HG03457 (cell line): ENCODE data around the gene MGRN1.
"Not testable (repeated sequence)": the region's sequence is repeated elsewhere in the genome, so short reads cannot be mapped to it uniquely, and the experiment has no call there.

ENCODE experiments used
- ATAC-seq: cut with Tn5 transposase; IDR thresholded peaks from one replicate; pipeline ENCODE4 v1.9.1; 2021; ENCODE audit warnings: moderate number of reproducible peaks; ENCODE audit not compliant: unreplicated experiment

MGRN1 gene

DNA sequence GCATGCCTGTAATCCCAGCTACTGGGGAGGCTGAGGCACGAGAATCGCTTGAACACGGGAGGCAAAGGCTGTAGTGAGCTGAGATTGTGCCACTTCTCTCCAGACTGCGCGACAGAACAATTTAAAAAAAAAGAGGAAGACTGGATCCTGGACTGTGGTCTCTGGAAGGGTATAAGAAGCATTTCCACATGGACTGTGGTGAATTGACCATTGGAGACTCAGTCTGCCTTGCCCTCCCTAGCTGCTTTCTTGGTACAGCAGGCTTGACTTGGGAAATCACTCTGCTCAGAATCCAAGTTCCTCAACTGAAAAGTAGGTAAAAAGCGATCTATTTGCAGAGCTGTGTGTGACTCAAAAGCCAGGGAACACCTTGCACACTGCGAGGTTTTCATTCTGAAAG lies 1.0 kb upstream of the MGRN1 start:
- ATAC-seq: no peak

DNA sequence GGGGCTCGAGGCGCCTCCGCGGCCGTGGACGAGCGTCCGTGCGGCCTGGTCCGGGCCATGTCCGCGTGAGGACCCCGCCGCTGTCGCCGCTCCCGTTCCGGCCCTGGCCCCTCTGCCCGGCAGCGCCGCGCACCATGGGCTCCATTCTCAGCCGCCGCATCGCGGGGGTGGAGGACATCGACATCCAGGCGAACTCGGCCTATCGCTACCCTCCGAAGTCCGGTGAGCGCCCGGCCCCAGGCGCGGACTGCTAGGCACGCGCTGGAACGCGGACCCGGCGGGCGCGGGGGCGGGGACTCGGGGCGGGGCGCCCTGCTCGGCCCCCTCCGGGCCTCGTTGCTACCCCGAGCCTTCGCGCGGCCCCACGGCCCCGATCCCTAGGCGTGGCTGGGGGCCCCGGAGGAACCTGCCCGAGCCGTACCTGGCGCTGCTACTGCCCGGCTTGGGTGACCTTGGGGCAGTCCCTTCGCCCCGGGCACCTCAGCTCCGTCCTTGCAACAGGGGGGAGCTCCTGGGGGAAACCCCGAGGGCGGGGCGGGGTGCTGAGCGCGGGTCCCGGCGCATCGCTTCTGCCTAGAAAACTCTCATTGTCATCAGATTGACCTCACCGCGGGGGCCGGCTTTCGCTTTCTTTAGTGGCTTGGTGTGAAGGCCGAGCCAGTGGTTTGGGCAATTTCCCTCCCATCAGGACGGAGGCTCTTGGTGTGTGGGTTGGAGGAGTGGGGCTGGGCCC lies 367 bp downstream of the MGRN1 start:
- peak; percentile 51 for ATAC-seq

DNA sequence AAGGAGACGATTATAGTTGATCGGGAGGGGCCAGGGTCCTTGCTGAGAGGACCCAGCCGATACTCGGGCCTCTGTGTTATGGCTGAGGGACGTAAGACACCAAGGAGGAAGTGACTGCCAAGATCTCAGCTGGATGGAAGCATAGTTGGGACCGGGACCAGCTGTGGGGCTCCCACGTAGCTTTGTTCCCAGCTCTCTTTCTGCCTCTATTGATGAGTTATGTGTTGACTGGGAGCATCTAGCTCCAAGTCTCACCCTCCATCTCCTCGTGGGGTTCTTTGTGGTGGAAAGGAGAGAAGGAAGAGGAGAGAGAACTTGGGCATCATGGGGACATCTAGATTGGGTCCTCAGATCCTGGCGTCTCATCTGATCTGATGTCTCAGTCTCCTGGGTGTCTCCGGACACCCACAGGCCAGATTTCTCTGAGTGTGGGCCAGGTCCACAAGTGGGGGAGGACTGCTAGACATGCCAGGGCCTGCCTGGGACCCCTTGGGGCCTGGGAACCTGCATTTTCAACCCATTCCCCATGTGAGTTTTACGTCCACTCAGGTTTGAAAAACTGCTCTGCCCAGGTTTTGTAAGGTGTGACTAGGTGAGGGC lies 1.0 kb downstream of the MGRN1 start:
- ATAC-seq: no peak

DNA sequence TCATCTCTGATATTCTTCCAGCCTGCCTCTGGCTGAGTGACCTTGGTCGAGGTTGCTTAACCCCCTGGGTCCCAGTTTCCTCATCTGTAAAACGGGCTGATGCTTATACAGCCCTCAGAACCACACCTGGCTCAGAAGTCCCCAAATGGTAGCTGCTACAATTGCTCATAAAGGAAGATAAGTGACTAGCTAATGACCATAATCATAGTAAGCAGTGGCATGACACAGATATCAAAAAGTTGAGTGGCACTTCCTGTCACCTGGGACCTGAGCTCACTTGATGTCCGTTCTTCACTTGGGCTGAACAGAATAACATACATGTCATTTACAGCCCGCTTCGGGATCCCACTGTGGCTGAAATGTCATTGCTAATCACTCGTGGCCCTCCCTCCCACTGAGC lies 1.8 kb downstream of the MGRN1 start:
- no peak for ATAC-seq

DNA sequence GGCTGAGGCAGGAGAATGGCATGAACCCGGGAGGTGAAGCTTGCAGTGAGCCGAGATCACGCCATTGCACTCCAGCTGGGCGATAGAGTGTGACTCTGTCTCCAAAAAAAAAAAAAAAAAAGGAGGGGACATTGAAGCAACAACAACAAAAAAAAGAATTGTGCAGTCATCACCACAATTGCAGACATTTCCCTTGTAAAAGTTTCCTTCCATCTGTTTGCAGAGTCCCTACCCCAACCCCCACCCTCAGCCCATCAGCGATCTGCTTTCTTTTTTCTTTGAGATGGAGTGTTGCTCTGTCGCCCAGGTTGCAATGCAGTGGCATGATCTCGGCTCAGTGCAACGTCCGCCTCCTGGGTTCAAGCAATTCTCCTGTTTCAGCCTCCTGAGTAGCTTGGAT lies 3.7 kb downstream of the MGRN1 start:
- ATAC-seq: no peak

DNA sequence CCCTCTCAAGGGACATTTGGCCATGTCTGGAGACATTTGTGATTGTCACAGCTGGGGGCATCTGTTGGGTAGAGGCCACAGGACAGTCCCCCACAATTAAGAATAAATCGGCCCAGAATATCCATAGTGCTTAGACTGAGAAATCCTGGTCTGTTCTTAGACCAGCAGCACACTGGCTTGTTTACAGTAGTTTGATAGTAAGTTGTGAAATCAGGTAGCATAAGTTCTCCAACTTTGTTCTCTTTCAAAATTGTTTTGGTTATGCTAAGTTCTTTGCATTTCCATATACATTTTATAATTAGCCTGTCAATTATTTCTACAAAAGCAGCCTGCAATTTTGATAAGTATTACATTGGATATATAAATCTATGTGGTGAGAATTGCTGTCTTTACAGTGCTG lies 6.8 kb downstream of the MGRN1 start:
- no peak for ATAC-seq

DNA sequence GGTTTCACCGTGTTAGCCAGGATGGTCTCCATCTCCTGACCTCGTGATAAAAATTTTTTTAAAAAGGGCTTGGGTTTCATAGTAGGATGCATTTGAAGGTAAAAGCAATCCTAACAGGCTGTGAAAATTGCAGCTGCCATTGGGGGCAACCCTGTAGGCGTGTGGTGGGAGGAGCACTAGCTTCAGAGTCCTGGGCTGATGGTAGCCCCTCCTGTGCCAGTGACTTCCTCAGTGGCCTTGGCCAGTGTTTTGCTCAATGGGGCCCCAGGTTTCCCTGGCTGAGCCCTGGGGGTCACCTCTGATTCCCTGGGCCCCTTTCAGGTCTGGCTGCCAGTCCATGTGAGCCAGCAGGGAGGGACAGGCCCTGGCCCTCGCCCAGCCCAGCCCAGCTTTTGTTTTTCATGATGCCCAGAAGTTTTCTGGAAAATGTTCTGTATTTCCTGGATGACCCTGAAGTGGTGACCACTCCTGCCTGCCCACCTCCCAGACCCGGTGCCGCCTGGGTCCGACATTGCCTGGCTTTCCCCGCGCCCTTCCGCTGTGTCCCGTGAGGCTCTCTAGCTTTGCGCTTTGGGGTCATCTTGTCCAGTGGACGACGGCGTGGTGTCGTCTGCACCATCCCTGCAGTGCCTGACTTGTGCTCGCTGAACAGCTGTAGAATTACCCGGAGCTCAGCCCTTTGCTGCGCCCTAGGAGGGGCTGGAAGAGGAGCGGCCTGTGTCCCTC lies 9.4 kb downstream of the MGRN1 start:
- no peak for ATAC-seq

DNA sequence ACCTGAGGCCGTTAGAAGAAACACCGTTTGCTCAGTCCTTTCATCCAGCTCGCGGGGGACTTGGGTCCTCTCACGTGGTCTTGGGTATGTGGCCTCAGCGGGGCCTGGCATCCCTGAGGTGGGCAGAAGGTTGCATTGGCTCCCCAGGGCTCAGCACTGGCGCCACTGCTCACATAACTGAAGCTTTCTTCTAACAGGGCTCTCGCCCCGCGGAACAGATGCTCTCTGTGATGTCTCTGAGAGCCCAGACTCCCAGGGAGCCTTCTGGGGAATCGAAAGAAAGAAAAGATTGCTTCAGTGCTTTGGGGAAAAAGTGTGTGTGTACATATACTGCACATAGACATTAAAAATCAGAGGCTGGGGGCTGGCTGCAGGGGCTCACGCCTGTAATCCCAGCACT lies 10.1 kb downstream of the MGRN1 start:
- no peak for ATAC-seq

DNA sequence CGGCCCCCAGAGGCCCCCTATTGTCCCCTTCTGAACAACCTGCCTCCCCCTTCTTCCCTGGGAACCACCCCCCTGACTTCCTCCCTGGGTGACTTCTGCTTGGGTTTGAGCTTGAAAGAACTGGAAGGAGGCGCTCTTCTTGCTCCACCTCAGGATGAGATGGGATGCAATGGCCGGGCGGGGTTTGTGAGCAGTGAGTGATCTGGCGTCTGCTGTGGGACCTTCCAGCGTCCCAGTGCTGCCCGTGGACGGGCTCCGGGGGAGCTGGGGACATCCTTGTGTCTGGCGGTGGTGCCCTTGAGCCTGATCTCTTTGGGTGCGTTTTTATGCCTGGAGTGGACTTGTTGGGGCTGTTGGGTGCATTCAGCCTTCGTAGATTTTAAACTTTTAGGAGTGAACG lies 11.6 kb downstream of the MGRN1 start:
- ATAC-seq: no peak

DNA sequence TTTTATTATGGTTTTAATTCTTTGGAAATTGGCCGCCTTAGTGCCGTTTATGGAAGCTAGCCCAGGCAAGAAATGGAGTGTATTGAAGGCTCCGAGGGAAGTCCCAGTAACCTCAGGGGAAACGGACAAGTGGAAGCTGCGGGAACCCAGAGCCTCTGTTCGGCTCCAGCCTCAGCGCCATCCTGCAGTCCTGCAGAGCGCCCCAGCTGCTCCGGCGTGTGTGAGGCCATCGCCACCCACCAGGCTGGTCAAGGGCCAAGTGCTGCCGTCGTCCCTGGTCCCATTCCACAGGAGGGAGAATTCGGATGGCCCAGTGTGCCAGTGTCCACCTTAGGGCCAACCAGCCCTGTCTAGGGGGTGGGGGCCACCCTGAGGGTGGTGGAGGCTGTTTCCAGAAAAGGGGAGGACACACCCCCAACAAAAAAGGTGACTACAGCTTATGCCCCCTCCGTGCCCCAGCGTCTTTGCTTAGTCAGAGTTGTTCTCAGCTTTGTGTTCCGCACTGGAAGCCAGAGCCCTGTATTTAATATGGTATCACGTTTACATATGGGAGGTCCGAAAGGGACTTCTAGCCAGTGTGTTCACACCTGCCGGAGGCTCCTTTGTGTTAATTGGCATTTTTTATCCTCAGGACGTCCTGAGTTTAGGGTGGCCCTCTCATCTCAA lies 13.0 kb downstream of the MGRN1 start:
- ATAC-seq: no peak

DNA sequence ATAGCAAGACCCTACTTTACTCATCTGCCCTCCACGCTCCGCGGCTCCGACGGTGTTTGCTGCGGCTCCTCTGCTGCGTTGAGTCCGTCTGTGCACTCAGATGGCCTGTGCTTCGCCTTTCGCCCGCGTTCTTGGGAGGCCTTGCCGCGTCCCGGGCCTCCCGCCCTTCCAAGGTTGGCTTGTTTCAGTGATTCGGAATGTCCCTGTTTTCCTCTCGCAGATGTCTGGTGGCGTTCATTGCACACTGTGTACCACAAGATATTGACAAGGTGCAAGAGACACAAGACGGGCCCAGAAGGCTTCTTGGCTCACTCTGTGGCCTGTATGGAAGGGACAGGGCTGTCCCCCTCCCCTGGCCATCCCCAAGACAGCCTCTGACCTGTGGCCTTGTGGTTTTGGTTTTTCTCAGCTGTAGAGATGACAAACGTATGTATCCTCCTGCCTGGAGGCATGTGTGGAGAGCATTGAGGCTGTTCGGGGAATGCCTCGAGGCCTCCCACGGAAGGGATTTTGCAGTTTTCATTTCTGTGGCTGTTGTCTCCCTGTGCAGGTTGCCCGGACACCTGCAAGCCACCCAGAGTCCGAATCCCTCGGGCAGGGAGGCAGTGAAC lies 15.4 kb downstream of the MGRN1 start:
- ATAC-seq: no peak

DNA sequence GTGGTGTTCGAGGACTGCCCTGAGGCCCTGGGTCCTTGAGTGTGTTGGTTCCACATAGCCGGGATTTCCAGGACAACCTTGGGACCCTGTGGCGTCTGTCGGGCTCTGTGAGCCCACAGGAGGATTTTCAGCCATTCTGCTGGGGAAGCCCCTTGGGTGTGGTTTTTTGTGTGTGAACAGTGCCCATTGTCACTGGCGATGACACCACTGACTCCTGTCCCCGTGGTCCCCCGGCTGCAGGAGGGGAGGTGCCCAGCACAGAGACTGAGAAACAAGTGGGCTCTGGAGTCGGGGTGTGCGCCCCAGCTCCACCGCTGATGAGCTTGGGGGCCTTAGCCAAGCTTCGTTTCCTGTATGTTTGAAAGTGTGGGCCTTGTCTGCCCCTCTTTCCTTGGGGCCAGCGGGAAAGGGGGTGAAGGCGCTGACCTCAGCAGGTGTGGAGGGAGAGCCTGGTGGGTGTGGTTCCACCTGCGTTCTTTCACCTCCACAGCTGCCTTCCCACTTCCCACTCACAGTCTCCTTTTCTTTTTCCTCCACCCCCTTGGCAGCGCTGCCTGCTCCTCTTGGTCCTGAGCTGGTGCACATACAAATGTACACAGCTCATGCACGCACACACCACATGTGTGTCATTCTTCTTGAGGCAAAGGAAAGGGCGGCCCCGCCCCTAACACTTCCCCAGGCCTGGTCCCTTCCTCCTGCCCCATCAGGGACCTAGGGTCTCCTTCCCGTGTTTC lies 16.1 kb downstream of the MGRN1 start:
- ATAC-seq: no peak

DNA sequence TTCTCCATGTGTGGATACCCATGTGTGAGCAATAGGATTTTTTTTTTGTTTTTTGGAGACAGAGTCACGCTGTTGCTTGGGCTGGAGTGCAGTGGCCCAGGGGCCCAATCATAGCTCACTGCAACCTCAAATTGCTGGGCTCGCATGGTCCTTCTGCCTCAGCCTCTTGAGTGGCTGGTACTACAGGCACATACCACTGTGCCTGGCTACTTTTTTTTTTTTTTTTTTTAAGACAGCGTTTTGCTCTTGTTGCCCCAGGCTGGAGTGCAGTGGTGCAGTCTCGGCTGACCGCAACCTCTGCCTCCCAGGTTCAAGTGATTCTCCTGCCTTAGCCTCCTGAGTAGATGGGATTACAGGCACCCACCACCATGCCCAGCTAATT lies 16.7 kb downstream of the MGRN1 start:
- ATAC-seq: no peak

DNA sequence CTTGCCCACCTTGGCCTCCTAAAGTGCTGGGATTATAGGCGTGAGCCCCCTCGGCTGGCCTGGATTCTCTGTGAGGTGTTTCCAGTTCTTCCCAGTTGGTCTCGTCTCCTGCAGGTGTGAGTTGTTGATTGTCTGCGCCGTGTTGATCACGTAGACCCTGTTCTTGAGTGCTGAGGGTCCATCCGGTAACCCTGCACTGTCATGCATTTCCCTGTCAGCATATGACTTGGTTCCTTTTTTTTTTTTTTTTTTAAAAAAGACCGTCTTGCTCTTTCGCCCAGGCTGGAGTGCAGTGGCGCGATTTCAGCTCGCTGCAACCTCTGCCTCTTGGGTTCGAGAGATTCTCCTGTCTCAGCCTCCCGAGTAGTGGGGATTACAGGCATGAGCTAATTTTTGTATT lies 17.3 kb downstream of the MGRN1 start:
- no peak for ATAC-seq

DNA sequence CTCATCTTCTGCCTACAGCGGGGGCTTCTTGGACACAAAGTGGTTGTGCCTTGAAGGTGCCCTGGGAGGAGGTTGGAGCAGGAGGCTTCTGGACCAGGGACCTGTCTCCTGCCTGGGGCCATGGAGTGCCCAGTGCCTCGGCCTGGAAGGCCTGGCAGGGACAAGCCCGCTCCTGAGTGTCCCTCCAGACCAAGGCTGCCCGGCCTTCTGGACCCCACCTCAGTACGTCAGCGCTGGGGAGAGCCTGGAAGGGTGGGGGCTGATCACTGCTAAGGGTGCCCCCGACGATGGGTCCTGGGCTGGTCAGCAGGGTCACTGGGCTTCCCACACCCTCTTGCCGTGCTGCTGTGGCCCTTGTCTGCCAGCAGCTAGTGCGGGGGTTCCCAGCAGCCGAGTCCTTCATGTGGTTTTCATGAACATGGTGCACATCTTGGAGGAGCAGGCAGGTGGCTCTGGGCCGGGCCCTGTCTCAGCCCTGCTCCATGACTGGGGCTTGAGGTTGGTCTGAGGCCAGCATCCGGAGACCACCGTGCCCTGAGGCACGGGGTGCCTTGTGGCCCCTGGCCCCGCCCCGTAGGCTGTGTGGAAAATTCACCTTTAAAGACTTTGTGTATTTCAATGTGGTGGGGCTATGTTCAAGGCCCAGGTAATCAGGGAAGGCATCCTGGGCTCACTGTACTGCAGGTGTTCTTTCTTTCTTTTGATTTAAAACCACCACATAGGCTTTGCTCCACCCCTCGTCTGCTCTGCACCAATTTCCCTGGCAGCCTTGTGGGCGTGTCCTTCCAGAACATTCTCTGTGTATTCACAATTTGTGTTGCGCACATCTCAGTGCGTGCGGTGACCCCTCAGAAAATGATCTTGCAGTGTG lies 22.4 kb downstream of the MGRN1 start:
- ATAC-seq: no peak

DNA sequence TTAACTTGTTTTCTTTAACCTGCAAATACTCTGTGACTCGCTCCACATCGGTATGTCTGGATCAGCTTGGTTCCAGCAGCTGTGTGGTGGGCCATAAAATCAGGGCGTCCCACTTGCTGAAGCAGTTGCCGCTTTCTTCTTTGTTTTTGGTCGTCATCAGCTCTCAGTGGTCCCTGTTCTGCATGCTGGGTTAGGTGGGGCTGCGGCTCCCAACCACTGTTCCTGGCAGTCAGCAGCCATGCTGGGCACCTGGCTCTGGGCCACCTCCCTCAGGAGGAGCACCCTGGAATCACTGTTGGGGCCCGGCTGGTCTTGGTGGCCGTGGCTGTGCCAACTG lies 23.0 kb downstream of the MGRN1 start:
- no peak for ATAC-seq

DNA sequence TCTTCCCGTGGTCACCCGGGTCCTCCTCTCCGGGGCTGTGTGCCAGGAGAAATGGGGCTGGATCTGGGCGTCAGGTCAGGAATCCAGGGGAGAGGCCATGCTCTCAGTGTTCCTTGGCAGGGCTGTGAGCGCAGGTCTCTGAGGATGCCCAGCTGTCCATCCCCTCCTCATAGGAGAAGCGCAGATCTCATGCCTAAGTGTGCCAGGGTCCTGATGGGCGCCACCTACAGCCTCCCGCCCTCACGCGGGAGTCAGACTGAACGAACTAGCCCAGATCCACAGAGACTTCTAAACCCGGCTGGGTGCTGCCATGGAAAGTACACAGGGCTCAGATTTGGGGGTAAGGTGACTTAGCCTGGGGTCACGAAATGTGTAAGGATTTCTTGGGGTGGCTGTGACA lies 24.3 kb downstream of the MGRN1 start:
- no peak for ATAC-seq

DNA sequence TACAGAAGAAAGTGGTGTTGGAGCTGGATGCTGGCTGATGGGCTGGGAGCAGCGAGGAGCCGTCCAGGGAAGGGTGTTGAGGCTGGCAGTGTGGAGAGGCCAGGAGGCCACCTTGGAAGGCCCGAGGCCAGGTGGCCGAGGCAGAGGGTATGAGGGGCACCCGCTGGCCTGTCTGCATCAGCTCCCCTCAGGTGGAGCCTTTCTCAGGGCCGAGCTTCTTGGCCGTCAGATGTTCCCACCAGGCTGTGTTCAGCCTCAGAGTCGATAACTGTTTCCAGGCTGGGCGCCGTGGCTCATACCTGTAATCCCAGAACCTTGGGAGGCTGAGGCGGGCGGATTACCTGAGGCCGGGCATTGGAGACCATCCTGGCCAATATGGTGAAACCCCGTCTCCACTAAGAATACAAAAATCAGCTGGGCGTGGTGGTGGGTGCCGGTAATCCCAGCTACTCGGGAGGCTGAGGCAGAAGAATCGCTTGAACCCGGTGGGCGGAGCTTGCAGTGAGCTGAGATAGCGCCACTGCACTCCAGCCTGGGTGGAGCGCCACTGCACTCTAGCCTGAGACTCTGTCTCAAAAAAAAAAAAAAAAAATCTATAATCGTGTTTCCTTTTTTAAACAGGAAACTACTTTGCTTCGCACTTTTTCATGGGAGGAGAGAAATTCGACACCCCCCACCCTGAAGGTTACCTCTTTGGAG lies 25.3 kb downstream of the MGRN1 start:
- ATAC-seq: no peak

DNA sequence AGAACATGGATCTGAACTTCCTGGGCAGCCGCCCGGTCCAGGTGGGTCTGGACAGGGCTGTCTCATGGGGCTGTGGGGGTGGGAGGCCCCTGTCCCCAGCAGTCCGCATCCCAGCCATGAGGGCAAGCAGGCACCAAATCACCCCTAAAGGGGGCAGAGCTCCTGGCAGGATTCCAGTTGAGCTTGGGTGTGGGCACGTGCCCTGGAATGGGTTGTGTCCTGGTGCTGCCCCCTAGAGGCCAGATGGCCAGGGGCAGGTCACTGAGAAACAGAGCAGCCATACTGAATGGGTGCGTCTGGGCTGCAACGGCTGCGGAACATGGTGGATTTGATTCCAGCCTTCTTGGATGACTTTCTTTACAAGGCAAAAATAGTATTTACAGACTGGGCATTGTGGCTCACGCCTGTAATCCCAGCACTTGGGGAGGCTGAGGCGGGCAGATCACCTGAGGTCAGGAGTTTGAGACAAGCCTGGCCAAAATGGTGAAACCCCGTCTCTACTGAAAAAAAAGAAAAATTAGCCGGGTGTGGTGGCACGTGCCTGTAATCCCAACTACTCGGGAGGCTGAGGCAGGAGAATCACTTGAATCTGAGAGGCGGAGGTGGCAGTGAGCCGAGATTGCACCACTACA lies 25.9 kb downstream of the MGRN1 start:
- not testable (repeated sequence) for ATAC-seq
